ENCODE results near the gene LTB4R2.
"Not testable (repeated sequence)": the region's sequence is repeated elsewhere in the genome, so short reads cannot be mapped to it uniquely, and the experiment has no call there.

DNA sequence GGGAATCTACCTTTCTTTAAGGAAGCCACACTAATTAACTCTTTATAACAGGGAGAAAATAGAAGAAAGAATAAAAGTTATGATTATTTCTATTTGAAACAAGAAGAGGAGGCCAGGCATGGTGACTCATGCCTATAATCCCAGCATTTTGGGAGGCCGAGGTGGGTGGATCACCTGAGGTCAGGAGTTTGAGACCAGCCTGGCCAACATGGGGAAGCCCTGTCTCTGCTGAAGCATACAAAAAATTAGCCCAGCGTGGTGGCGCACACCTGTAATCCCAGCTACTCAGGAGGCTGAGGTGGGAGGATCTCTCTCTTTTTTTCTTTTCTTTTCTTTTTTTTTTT, 44.5 kb downstream of the LTB4R2 start:
- TF ChIP-seq RAD21 (conservative IDR thresholded peaks at IDR 0.05 in 1 of 2, IDR thresholded peaks at IDR 0.05 in 1 of 2); POLR2A (IDR thresholded peaks at IDR 0.05; ENCODE audit: low read length); BHLHE40 (IDR thresholded peaks at IDR 0.05; ENCODE audit: low read depth, low read length); SREBF2 (IDR thresholded peaks at IDR 0.05): not testable (repeated sequence)
